A549 (cell line): ENCODE measurements around the gene HMCES.

ENCODE experiments used
- MAFK ChIP-seq: fragments of 450-650 bp; IDR thresholded peaks from 2 replicates; pipeline ENCODE4 v1.6.1; 2014; ENCODE audit not compliant: partially characterized antibody
- TF ChIP-seq, protein P1 (sequence below): fragments of >200 bp; sonication (Bioruptor Twin); formaldehyde crosslinking; IDR thresholded peaks from 3 replicates; pipeline ENCODE4 v1.5.1; 2016

DNA sequence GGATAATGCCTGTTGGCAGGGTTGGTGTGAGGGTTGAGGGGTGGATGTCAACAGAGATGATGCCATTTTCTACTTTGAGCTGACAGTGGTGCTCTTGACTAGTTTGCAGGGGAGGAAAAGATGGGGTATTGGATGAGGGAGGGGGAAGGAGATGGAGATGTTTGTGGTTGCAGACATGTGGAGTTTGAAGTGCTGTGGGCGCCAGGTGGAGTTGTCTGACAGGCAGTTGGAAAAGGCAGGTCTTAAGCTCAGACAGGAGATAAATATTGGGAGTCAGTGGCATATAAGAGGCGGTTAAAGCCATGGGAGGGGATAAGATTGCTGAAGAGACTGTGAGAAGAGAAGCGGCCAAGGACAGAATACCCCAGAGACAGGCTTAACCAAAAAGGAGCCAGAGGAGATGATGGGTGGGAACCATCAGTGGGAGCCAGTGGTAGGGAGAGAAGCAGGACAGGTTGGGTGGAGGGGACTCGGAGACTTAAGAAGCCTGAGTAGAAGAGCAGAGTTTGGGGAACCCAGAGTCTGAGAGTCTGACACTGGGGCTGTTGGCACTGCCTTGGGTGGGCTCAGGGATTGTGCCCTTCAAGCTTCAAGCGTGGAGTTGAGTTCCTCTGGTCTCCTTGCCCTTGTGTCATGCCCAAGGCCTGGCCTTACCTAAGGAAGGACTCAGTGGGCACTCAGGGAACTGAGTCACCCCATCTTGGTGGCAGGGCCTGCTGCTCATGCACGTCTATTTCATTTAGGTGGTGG is 15.3 kb upstream of the HMCES start:
- TF ChIP-seq, protein P1, sequence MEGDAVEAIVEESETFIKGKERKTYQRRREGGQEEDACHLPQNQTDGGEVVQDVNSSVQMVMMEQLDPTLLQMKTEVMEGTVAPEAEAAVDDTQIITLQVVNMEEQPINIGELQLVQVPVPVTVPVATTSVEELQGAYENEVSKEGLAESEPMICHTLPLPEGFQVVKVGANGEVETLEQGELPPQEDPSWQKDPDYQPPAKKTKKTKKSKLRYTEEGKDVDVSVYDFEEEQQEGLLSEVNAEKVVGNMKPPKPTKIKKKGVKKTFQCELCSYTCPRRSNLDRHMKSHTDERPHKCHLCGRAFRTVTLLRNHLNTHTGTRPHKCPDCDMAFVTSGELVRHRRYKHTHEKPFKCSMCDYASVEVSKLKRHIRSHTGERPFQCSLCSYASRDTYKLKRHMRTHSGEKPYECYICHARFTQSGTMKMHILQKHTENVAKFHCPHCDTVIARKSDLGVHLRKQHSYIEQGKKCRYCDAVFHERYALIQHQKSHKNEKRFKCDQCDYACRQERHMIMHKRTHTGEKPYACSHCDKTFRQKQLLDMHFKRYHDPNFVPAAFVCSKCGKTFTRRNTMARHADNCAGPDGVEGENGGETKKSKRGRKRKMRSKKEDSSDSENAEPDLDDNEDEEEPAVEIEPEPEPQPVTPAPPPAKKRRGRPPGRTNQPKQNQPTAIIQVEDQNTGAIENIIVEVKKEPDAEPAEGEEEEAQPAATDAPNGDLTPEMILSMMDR: no peak
- no peak for TF ChIP-seq MAFK
